Esophagus muscularis mucosa (tissue), 4 donors: Measurements from ENCODE around the gene PREX1. TPM values are rescaled to one million over a fixed set of nuclear protein-coding genes. Genes with fewer than 3 reads are reported as not detected.

Experiments
- DNase-seq: peaks from one replicate; pipeline ENCODE4 v3.0.0-alpha.2; 2017; ENCODE audit errors: extremely low spot score
- H3K27ac ChIP-seq, 4 donors: fragments of 200-600 bp; sonication (generic); replicated peaks in 1 of 4; 1 replicate in 3 of 4; 2 replicates in 1 of 4; pipeline ENCODE4 v1.5.1; 2016 to 2019; ENCODE audit warnings: mild to moderate bottlenecking in 1 of 4
- H3K27me3 ChIP-seq, 4 donors: fragments of 200-600 bp; sonication (generic); one replicate each; pipeline versions ENCODE4 v1.5.1 to v1.6.0; 2016 to 2019
- H3K36me3 ChIP-seq, 4 donors: fragments of 200-600 bp; sonication (generic); one replicate each; pipeline ENCODE4 v1.5.1; 2016 to 2019
- H3K4me1 ChIP-seq, 4 donors: fragments of 200-600 bp; sonication (generic); one replicate each; pipeline ENCODE4 v1.5.1; 2016 to 2019
- H3K4me3 ChIP-seq, 4 donors: fragments of 200-600 bp; sonication (generic); 1 replicate in 2 of 4; 2 replicates in 2 of 4; pipeline ENCODE4 v1.5.1; 2016 to 2019; ENCODE audit warnings: mild to moderate bottlenecking in 4 of 4, moderate library complexity in 1 of 4
- H3K9me3 ChIP-seq, 4 donors: fragments of 200-600 bp; sonication (generic); 1 replicate in 3 of 4; 2 replicates in 1 of 4; pipeline ENCODE4 v1.5.1; 2016 to 2019
- EP300 ChIP-seq: sonication (generic); formaldehyde crosslinking; IDR thresholded peaks from one replicate; pipeline ENCODE4 v1.6.1; 2017; ENCODE audit warnings: antibody characterized with exemption
- POLR2A ChIP-seq: fragments of 450-650 bp; IDR thresholded peaks from one replicate; pipeline ENCODE4 v1.6.1; 2017; ENCODE audit warnings: antibody characterized with exemption, moderate library complexity, mild to moderate bottlenecking, low read depth
- POLR2AphosphoS5 ChIP-seq, 2 donors: sonication (generic); formaldehyde crosslinking; IDR thresholded peaks; one replicate each; pipeline ENCODE4 v1.6.1; 2017; ENCODE audit warnings: antibody characterized with exemption in 2 of 2
- WGBS: methylation state at CpG from one replicate; pipeline ENCODE4 v1.1.5; 2018; 5-methylcytosine and 5-hydroxymethylcytosine counted together
- intact Hi-C: fragments of 100-400 bp; cut with DNase I; formaldehyde crosslinking; loops from one replicate; pipeline ENCODE4 v1.15.1; 2023
- total RNA-seq, 4 donors: library from RNA; depleted of rRNA; stranded (reverse); fragments of >200 nt; gene quantifications; one replicate each; pipeline versions ENCODE4 v1.1.0 to v1.2.1, GENCODE V29; 2016
- TF ChIP-seq, protein P1 (sequence below), 3 experiments: fragments of 200-600 bp in 2 of 3; fragments of 450-650 bp in 1 of 3; sonication (generic) in 2 of 3; IDR thresholded peaks; one replicate each; pipeline ENCODE4 v1.5.1; 2017 to 2019; ENCODE audit warnings: antibody characterized with exemption in 3 of 3, mild to moderate bottlenecking in 2 of 3, moderate library complexity in 1 of 3

PREX1 gene
- total RNA-seq, 4 donors from 2014 or later: 20.8 to 37.1 (median 24.3) TPM

DNA sequence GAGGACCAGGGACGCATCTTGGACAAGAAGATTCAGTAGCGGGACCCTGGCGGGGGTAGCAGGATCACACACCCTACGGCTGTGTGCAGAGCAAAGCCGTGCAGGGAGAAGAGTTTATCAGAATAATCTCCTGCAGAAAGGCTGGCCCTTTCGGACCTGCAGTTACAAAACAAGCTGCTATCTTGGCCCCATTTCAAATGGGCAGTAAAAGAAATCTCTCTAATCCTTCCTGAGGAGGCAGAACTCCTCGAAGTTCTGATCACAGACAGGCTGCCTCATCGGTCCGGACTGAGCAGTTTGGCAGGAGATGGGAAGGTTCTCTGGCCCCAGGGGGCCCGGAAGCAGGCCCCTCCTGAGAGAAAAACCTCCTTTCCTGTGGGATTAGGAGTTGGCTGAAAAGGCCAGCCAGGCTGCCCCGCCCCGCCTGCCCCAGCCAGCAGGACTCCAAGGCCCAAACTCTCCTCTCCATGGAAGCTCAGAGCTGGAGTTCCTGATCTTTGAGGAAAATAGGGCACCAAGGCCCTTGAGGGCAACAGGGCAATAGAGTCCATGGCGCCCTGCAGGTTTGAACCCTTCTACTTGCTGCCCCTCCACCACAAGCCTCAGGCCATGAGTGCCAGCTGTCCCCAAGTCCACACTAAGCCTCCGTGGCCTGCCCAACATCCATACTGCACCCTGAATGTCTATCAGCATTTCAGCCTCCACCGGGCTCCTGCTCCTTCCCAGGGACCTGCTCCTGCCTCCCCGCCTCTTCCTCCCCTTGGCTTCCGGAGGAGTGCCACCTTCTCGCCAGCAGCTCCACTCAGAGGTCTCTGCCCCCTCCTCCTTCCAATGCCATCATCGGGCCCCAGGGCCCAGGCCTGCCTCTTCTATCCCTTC lies 141.3 kb downstream of the PREX1 start:
- H3K27ac ChIP-seq: peak overlapping the region; percentile 37 to 69 (median 46)
- no peak for DNase-seq

DNA sequence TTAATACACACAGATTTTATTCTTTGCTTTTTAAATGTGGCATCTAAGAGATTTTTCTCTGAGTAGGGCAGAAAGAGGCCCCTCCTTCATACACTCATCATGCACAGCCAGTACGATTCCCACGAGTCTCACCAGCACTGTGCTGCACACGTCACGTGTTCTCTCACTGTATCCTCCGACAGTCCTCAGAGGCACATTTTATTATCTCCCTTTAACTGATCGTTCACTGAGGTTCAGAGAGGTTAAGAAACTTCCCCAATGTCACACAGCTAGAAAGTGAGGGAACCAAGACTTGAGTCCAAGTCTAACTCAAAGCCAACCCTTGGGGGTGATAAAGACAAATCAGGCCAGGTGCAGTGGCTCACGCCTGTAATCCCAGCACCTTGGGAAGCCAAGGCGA lies 142.5 kb downstream of the PREX1 start:
- 93% methylated on average over 8 of the region's 8 CpGs for WGBS
- no peak for TF ChIP-seq POLR2AphosphoS5 (IDR thresholded peaks at IDR 0.05)
- TF ChIP-seq, protein P1, sequence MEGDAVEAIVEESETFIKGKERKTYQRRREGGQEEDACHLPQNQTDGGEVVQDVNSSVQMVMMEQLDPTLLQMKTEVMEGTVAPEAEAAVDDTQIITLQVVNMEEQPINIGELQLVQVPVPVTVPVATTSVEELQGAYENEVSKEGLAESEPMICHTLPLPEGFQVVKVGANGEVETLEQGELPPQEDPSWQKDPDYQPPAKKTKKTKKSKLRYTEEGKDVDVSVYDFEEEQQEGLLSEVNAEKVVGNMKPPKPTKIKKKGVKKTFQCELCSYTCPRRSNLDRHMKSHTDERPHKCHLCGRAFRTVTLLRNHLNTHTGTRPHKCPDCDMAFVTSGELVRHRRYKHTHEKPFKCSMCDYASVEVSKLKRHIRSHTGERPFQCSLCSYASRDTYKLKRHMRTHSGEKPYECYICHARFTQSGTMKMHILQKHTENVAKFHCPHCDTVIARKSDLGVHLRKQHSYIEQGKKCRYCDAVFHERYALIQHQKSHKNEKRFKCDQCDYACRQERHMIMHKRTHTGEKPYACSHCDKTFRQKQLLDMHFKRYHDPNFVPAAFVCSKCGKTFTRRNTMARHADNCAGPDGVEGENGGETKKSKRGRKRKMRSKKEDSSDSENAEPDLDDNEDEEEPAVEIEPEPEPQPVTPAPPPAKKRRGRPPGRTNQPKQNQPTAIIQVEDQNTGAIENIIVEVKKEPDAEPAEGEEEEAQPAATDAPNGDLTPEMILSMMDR (IDR thresholded peaks at IDR 0.05): no peak
- no peak for TF ChIP-seq POLR2A
- no peak for TF ChIP-seq EP300
- intact Hi-C loops: no loop called here
- Histone ChIP-seq H3K4me1 (peaks cover 60 to 64% (median 62%) of the 10 kb centered on the region in 4 donors), H3K4me3 (no peak overlapping the region), H3K27ac (peak overlapping the region in 2 of 4 donors; percentile 7 to 37), H3K27me3 (no peaks in the 10 kb centered on the region), H3K9me3 (no peaks in the 10 kb centered on the region), H3K36me3 (peaks cover 0 to 25% (median 12%) of the 10 kb centered on the region in 4 donors)
- DNase-seq: no peak

More for the DNA sequence above, 141.3 kb downstream of the PREX1 start:
- Histone ChIP-seq H3K27me3 (no peaks in the 10 kb centered on the region), H3K4me3 (no peak overlapping the region), H3K9me3 (no peaks in the 10 kb centered on the region), H3K36me3 (peaks cover 0 to 18% (median 4%) of the 10 kb centered on the region in 4 donors), H3K4me1 (peaks cover 61 to 74% (median 72%) of the 10 kb centered on the region in 4 donors)
- intact Hi-C loops: no loop called here
- 82% methylated on average over 10 of the region's 19 CpGs for WGBS
- no peak for TF ChIP-seq EP300
- TF ChIP-seq POLR2AphosphoS5 (IDR thresholded peaks at IDR 0.05): peak in 1 of 2 donors; percentile 38

DNA sequence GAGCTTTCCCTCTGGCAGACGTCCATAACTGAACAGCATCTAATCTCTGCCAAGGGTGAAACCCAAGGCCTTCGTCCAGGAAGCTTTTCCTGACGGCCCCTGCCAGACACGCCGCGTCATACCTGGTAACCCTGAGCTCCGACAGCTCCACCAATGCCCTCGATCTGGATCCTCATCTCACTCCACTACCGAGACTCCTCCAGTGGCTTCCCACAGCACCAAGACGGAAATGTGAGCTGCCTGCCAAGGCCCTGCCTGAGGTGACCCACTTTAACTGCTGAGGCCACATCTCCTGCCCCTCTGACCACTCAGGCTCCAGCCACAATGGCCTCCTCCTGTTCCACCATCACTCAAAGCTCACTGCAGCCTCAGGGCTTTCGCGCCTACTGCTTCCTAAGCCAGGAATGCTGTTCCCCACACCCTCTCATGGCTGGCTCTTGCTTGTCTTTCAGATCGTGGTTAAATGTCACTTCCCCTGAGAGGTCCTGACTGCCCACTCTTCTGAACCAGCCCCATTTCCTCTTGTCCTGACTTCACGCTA lies 143.2 kb downstream of the PREX1 start:
- H3K4me3 ChIP-seq: no peak overlapping the region
- no peaks in the 10 kb centered on the region for H3K9me3 ChIP-seq
- TF ChIP-seq EP300 (no peak), POLR2A (no peak), POLR2AphosphoS5 (IDR thresholded peaks at IDR 0.05) (no peak)
- TF ChIP-seq, protein P1 (IDR thresholded peaks at IDR 0.05): no peak
- H3K4me1 ChIP-seq: peaks cover 60 to 64% (median 62%) of the 10 kb centered on the region in 4 donors
- H3K27me3 ChIP-seq: no peaks in the 10 kb centered on the region
- 82% methylated on average over 14 of the region's 14 CpGs for WGBS
- peak overlapping the region in 1 of 4 donors; percentile 50 for H3K27ac ChIP-seq
- DNase-seq: no peak
- intact Hi-C loops: no loop called here
- H3K36me3 ChIP-seq: peaks cover 0 to 25% (median 17%) of the 10 kb centered on the region in 4 donors

DNA sequence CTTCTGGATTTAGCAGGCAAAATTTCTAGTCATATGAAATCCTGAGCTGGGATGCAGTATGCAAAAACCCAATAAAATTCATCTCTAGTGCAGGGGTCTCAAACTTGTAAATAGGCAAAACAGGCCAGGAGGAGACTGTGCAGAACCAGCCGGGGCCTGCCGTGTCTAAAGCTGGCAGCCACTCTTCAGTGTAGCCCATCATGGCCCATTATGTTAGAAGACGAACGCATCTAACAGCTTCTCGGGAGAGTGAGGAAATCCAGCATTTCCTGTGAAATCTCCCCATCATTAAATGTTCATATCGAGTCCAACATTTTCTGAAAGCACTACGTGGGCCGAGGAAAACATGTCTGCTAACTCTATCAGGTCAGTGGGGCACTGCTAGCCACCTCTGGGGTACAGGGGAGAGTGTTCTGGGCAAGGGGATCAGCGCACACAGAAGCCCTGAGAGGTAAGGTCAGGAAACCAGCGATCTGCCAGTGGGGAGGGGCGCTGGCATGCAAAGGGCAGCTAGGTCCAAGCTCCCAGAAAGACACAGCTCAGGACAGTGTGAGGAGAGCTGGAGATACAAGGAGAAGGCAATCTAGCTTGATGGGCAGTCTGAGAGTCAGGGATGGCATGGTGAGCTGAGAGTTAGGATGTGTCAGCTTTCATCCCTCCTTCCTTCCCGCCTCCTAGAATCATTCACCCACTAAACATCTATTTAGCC lies 144.2 kb downstream of the PREX1 start:
- DNase-seq: no peak
- TF ChIP-seq POLR2A (no peak), POLR2AphosphoS5 (IDR thresholded peaks at IDR 0.05) (no peak), EP300 (no peak)
- TF ChIP-seq, protein P1 (IDR thresholded peaks at IDR 0.05): no peak
- intact Hi-C loops: no loop called here
- peaks cover 60 to 64% (median 62%) of the 10 kb centered on the region in 4 donors for H3K4me1 ChIP-seq
- H3K36me3 ChIP-seq: peaks cover 0 to 27% (median 22%) of the 10 kb centered on the region in 4 donors
- WGBS: 59% methylated on average over 12 of the region's 12 CpGs
- H3K27me3 ChIP-seq: no peaks in the 10 kb centered on the region
- H3K27ac ChIP-seq: peak overlapping the region; percentile 32 to 50 (median 47)
- no peaks in the 10 kb centered on the region for H3K9me3 ChIP-seq
- H3K4me3 ChIP-seq: no peak overlapping the region
